Peyer's patch (tissue), 4 donors: Measurements from ENCODE around the gene GNAO1. TPM values are rescaled to one million over a fixed set of nuclear protein-coding genes. Genes with fewer than 3 reads are reported as not detected.

Source experiments
- DNase-seq, 3 donors: peaks; one replicate each; pipeline ENCODE4 v3.0.0-alpha.2; 2017 to 2019
- H3K27ac ChIP-seq, 4 donors: fragments of 200-600 bp; sonication (generic); one replicate each; pipeline ENCODE4 v1.5.1; 2016 to 2019
- H3K27me3 ChIP-seq, 2 donors: fragments of 200-600 bp; sonication (generic); one replicate each; pipeline ENCODE4 v1.5.1; 2019
- H3K36me3 ChIP-seq, 3 donors: fragments of 200-600 bp; sonication (generic); one replicate each; pipeline ENCODE4 v1.5.1; 2016 to 2019
- H3K4me1 ChIP-seq, 4 donors: fragments of 200-600 bp; sonication (generic); one replicate each; pipeline ENCODE4 v1.5.1; 2016 to 2019
- H3K4me3 ChIP-seq, 4 donors: fragments of 200-600 bp; sonication (generic); 1 replicate in 3 of 4; 2 replicates in 1 of 4; pipeline ENCODE4 v1.5.1; 2016 to 2019; ENCODE audit warnings: mild to moderate bottlenecking in 1 of 4
- H3K9me3 ChIP-seq, 4 donors: fragments of 200-600 bp; sonication (generic); one replicate each; pipeline ENCODE4 v1.5.1; 2016 to 2019; ENCODE audit warnings: mild to moderate bottlenecking in 1 of 4
- POLR2A ChIP-seq, 2 donors: fragments of 450-650 bp; IDR thresholded peaks; one replicate each; pipeline ENCODE4 v1.5.1; 2017; ENCODE audit warnings: antibody characterized with exemption in 2 of 2, mild to moderate bottlenecking in 2 of 2, moderate library complexity in 2 of 2
- total RNA-seq, 4 donors: library from RNA; depleted of rRNA; stranded (reverse); fragments of >200 nt; gene quantifications; one replicate each; pipeline ENCODE4 v1.1.0, GENCODE V29; 2016
- TF ChIP-seq, protein P1 (sequence below), 6 experiments: fragments of 450-650 bp in 4 of 6; fragments of 200-600 bp in 2 of 6; sonication (generic) in 1 of 6; IDR thresholded peaks; one replicate each; pipeline ENCODE4 v1.5.1; 2017 to 2019; ENCODE audit warnings: antibody characterized with exemption in 6 of 6, mild to moderate bottlenecking in 3 of 6, moderate library complexity in 1 of 6

Gene GNAO1
- total RNA-seq, 4 donors from 2014 or later, result 6.3 to 39.6 (median 7.3) TPM

DNA sequence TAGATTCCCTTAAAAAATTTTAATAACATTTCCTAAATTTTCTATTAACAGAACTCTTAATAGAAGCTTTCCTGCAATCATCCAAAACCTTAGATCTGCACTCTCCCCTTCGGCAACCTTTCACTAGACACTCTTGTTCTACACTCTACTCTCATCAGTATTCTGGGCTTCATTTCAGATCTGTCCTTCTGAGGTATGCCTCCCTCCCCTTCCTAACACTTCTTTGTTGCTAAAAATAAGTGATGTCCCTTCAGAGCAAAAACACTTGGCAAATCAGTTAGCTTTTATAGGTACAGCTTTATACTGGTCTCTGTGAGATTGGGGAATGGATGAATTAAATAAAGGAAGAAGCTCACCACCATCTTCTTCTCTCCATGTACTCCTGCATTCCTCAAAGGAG, 28.2 kb upstream of the GNAO1 start:
- H3K4me1 ChIP-seq, result no peaks in the 10 kb centered on the region
- no peak overlapping the region for H3K27ac ChIP-seq

DNA sequence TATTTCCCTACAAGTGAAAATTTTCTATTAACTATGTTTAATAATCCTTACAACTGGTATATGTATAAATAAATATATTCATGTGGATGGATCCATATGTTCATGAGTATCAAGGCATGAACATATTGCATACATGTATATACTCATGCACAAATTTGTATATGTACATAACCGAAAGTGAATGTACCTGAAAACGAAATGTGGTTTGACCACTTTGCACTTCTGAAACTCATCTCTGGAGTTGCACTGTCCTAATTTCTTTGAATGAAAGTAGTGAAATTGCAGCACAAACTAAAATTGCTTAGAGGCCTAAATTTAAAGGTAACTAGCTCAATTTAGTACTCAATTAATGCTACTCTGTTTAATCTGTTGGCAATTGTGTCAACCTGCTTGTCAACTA, 27.4 kb upstream of the GNAO1 start:
- Histone ChIP-seq H3K27me3 (no peaks in the 10 kb centered on the region), H3K4me3 (no peak overlapping the region), H3K4me1 (no peaks in the 10 kb centered on the region), H3K27ac (no peak overlapping the region), H3K36me3 (no peaks in the 10 kb centered on the region), H3K9me3 (no peaks in the 10 kb centered on the region)
- no peak for DNase-seq
- no peak for TF ChIP-seq POLR2A (IDR thresholded peaks at IDR 0.05)
- TF ChIP-seq, protein P1, sequence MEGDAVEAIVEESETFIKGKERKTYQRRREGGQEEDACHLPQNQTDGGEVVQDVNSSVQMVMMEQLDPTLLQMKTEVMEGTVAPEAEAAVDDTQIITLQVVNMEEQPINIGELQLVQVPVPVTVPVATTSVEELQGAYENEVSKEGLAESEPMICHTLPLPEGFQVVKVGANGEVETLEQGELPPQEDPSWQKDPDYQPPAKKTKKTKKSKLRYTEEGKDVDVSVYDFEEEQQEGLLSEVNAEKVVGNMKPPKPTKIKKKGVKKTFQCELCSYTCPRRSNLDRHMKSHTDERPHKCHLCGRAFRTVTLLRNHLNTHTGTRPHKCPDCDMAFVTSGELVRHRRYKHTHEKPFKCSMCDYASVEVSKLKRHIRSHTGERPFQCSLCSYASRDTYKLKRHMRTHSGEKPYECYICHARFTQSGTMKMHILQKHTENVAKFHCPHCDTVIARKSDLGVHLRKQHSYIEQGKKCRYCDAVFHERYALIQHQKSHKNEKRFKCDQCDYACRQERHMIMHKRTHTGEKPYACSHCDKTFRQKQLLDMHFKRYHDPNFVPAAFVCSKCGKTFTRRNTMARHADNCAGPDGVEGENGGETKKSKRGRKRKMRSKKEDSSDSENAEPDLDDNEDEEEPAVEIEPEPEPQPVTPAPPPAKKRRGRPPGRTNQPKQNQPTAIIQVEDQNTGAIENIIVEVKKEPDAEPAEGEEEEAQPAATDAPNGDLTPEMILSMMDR (IDR thresholded peaks at IDR 0.05), result no peak

More for the DNA sequence above, 28.2 kb upstream of the GNAO1 start:
- Histone ChIP-seq H3K9me3 (no peaks in the 10 kb centered on the region), H3K27me3 (no peaks in the 10 kb centered on the region), H3K36me3 (no peaks in the 10 kb centered on the region), H3K4me3 (no peak overlapping the region)
- DNase-seq, result no peak
- no peak for TF ChIP-seq POLR2A (IDR thresholded peaks at IDR 0.05)
- TF ChIP-seq, protein P1 (IDR thresholded peaks at IDR 0.05), result no peak

DNA sequence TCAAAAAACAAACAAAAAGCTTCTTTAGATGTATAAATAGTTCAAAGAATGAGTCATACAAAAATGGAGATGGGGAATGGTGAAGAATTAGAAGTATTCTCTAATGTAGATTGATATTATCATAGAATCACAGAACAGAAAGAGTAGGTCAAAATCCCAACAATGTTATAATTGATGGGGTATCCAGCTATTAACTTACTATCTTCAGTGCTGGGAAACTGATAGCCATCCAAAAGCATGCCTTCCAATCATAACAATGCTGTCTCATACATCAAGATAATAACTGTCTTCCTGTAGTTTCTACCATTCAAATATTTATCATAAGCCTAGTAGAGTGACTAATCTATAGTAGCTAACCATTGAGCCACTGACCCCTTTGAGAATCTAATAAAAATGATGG, 26.7 kb upstream of the GNAO1 start:
- Histone ChIP-seq H3K4me1 (no peaks in the 10 kb centered on the region), H3K27ac (no peak overlapping the region), H3K4me3 (no peak overlapping the region), H3K9me3 (no peaks in the 10 kb centered on the region), H3K27me3 (no peaks in the 10 kb centered on the region), H3K36me3 (no peaks in the 10 kb centered on the region)
- no peak for TF ChIP-seq POLR2A (IDR thresholded peaks at IDR 0.05)
- TF ChIP-seq, protein P1 (IDR thresholded peaks at IDR 0.05), result no peak
- no peak for DNase-seq

DNA sequence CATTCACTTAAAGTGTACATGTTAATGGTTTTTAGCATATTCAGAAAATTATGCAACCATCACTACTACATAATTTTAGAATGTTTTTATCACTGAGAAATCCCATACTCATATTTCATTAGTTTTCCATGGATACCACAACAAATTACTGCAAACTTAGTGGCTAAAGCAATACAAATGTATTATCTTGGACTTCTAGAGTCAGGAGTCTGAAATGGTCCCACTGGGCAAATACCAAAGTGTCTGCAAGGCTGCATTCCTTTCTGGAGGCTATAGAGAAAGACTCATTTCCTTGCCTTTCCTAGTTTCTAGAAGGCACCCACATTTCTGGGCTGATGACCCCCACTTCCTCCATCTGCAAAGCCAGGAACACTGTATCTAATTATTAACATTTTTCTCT, 16.9 kb upstream of the GNAO1 start:
- H3K4me3 ChIP-seq, result no peak overlapping the region
- H3K36me3 ChIP-seq, result no peaks in the 10 kb centered on the region
- TF ChIP-seq POLR2A (IDR thresholded peaks at IDR 0.05), result no peak
- TF ChIP-seq, protein P1 (IDR thresholded peaks at IDR 0.05), result no peak
- no peak overlapping the region for H3K27ac ChIP-seq
- H3K4me1 ChIP-seq, result no peaks in the 10 kb centered on the region
- no peak for DNase-seq
- H3K9me3 ChIP-seq, result no peaks in the 10 kb centered on the region
- no peaks in the 10 kb centered on the region for H3K27me3 ChIP-seq

DNA sequence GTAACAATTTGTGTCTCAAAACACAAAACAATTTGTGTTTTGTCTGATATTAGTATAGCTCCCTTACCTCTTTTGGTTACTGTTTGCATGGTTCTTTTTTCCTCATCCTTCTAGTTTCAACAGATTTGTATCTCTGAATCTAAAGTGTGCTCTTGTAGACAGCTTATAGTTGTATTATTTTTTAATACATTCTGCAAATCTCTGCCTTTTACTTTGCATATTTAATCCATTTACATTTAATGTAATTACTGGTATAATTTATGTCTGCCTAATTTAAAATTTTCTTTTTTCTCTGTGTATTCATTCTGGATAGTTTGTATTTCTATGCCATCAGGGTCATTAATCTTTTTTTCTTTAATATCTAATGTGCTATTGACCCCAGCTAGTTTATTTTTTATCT, 9.9 kb upstream of the GNAO1 start:
- Histone ChIP-seq H3K4me3 (no peak overlapping the region), H3K27ac (no peak overlapping the region), H3K4me1 (no peaks in the 10 kb centered on the region), H3K36me3 (no peaks in the 10 kb centered on the region), H3K27me3 (no peaks in the 10 kb centered on the region), H3K9me3 (no peaks in the 10 kb centered on the region)
- no peak for DNase-seq
- no peak for TF ChIP-seq POLR2A (IDR thresholded peaks at IDR 0.05)
- TF ChIP-seq, protein P1 (IDR thresholded peaks at IDR 0.05), result no peak

DNA sequence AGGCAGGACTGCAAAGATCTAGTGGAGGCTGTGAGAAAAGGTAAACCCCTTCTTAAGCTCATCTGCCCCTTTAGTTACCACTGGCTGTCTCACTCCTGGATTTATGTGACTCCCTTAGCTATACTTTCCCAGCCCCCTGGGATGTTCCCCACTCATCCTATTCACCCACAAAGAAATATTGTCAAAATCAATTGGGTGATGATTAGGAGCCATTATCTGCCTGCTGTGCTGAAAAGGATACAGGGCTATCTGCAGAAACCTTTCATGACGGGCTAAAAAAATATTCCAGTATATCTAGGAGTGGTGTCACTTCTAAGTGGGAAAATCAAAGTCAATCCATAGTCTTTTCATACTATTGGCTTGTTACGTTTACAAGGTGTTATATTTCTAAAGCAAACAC, 8.0 kb upstream of the GNAO1 start:
- DNase-seq, result no peak
- no peaks in the 10 kb centered on the region for H3K4me1 ChIP-seq
- H3K27me3 ChIP-seq, result no peaks in the 10 kb centered on the region
- no peaks in the 10 kb centered on the region for H3K9me3 ChIP-seq
- H3K4me3 ChIP-seq, result no peak overlapping the region
- TF ChIP-seq, protein P1 (IDR thresholded peaks at IDR 0.05), result no peak
- no peak overlapping the region for H3K27ac ChIP-seq
- H3K36me3 ChIP-seq, result no peaks in the 10 kb centered on the region
